ENCODE data around the gene GPATCH1.
"Not testable (repeated sequence)": the region's sequence is repeated elsewhere in the genome, so short reads cannot be mapped to it uniquely, and the experiment has no call there.

GPATCH1 gene

GRCh38 chr19:33146209-33146608, 65.2 kb downstream of the GPATCH1 start:
- Mint-ChIP-seq H3K36me3 (ENCODE audit: low read depth) (no peaks in the 10 kb centered on the region), H3K9me3 (no peaks in the 10 kb centered on the region), H3K4me3 (no peak overlapping the region), H3K4me1 (ENCODE audit: low read depth) (peaks cover 19% of the 10 kb centered on the region), H3K27ac (no peak overlapping the region), H3K27me3 (peaks cover 6% of the 10 kb centered on the region)
- intact Hi-C loops (cut with micrococcal nuclease) = no loop called here

GRCh38 chr19:33147538-33147937, 66.6 kb downstream of the GPATCH1 start:
- H3K9me3 Mint-ChIP-seq = no peaks in the 10 kb centered on the region
- H3K4me1 Mint-ChIP-seq (ENCODE audit: low read depth) = peaks cover 20% of the 10 kb centered on the region
- H3K27me3 Mint-ChIP-seq = no peaks in the 10 kb centered on the region
- intact Hi-C loops (cut with micrococcal nuclease) = no loop called here
- no peaks in the 10 kb centered on the region for H3K36me3 Mint-ChIP-seq (ENCODE audit: low read depth)
- H3K27ac Mint-ChIP-seq = no peak overlapping the region
- no peak overlapping the region for H3K4me3 Mint-ChIP-seq

GRCh38 chr19:33150852-33151518, 70.0 kb downstream of the GPATCH1 start:
- intact Hi-C loops (cut with micrococcal nuclease) = no loop called here
- Mint-ChIP-seq H3K36me3 (ENCODE audit: low read depth) (no peaks in the 10 kb centered on the region), H3K27ac (no peak overlapping the region), H3K4me3 (no peak overlapping the region), H3K4me1 (ENCODE audit: low read depth) (peaks cover 15% of the 10 kb centered on the region), H3K27me3 (no peaks in the 10 kb centered on the region), H3K9me3 (no peaks in the 10 kb centered on the region)

GRCh38 chr19:33152176-33152575, 71.2 kb downstream of the GPATCH1 start:
- intact Hi-C loops (cut with micrococcal nuclease) = no loop called here
- peaks cover 8% of the 10 kb centered on the region for H3K4me1 Mint-ChIP-seq (ENCODE audit: low read depth)
- no peaks in the 10 kb centered on the region for H3K27me3 Mint-ChIP-seq
- H3K9me3 Mint-ChIP-seq = no peaks in the 10 kb centered on the region
- H3K27ac Mint-ChIP-seq = no peak overlapping the region
- H3K36me3 Mint-ChIP-seq (ENCODE audit: low read depth) = no peaks in the 10 kb centered on the region
- H3K4me3 Mint-ChIP-seq = no peak overlapping the region

GRCh38 chr19:33152625-33153024, 71.6 kb downstream of the GPATCH1 start:
- H3K36me3 Mint-ChIP-seq (ENCODE audit: low read depth); H3K27ac Mint-ChIP-seq; intact Hi-C loops (cut with micrococcal nuclease); H3K27me3 Mint-ChIP-seq; H3K4me3 Mint-ChIP-seq; H3K4me1 Mint-ChIP-seq (ENCODE audit: low read depth); H3K9me3 Mint-ChIP-seq: not testable (repeated sequence)

- H3K9me3 Mint-ChIP-seq; H3K27ac Mint-ChIP-seq; intact Hi-C loops (cut with micrococcal nuclease); H3K36me3 Mint-ChIP-seq (ENCODE audit: low read depth); H3K27me3 Mint-ChIP-seq; H3K4me3 Mint-ChIP-seq: not testable (repeated sequence)
- H3K4me1 Mint-ChIP-seq (ENCODE audit: low read depth) = peaks cover 16% of the 10 kb centered on the region
These were observed 73.3 kb downstream of the GPATCH1 start for GRCh38 chr19:33154313-33154712.

- no peak overlapping the region for H3K27ac Mint-ChIP-seq
- peaks cover 27% of the 10 kb centered on the region for H3K4me1 Mint-ChIP-seq (ENCODE audit: low read depth)
- no peaks in the 10 kb centered on the region for H3K27me3 Mint-ChIP-seq
- intact Hi-C loops (cut with micrococcal nuclease) = no loop called here
- H3K36me3 Mint-ChIP-seq (ENCODE audit: low read depth) = no peaks in the 10 kb centered on the region
- H3K9me3 Mint-ChIP-seq = no peaks in the 10 kb centered on the region
- no peak overlapping the region for H3K4me3 Mint-ChIP-seq
These were observed 75.4 kb downstream of the GPATCH1 start for GRCh38 chr19:33156334-33156733.

GRCh38 chr19:33157906-33158305, 76.9 kb downstream of the GPATCH1 start:
- no peaks in the 10 kb centered on the region for H3K27me3 Mint-ChIP-seq
- no peak overlapping the region for H3K4me3 Mint-ChIP-seq
- no peaks in the 10 kb centered on the region for H3K36me3 Mint-ChIP-seq (ENCODE audit: low read depth)
- intact Hi-C loops (cut with micrococcal nuclease) = no loop called here
- H3K27ac Mint-ChIP-seq = no peak overlapping the region
- peaks cover 31% of the 10 kb centered on the region for H3K4me1 Mint-ChIP-seq (ENCODE audit: low read depth)
- no peaks in the 10 kb centered on the region for H3K9me3 Mint-ChIP-seq

GRCh38 chr19:33158365-33158764, 77.4 kb downstream of the GPATCH1 start:
- no peaks in the 10 kb centered on the region for H3K27me3 Mint-ChIP-seq
- no peak overlapping the region for H3K4me3 Mint-ChIP-seq
- no peak overlapping the region for H3K27ac Mint-ChIP-seq
- intact Hi-C loops (cut with micrococcal nuclease) = no loop called here
- no peaks in the 10 kb centered on the region for H3K9me3 Mint-ChIP-seq
- H3K36me3 Mint-ChIP-seq (ENCODE audit: low read depth) = no peaks in the 10 kb centered on the region
- H3K4me1 Mint-ChIP-seq (ENCODE audit: low read depth) = peaks cover 31% of the 10 kb centered on the region

- Mint-ChIP-seq H3K36me3 (ENCODE audit: low read depth) (no peaks in the 10 kb centered on the region), H3K27me3 (no peaks in the 10 kb centered on the region), H3K9me3 (no peaks in the 10 kb centered on the region), H3K4me3 (no peak overlapping the region), H3K27ac (no peak overlapping the region), H3K4me1 (ENCODE audit: low read depth) (peaks cover 31% of the 10 kb centered on the region)
- intact Hi-C loops (cut with micrococcal nuclease) = no loop called here
These were observed 78.2 kb downstream of the GPATCH1 start for GRCh38 chr19:33159149-33159548.

GRCh38 chr19:33159893-33160292, 78.9 kb downstream of the GPATCH1 start:
- H3K27me3 Mint-ChIP-seq = no peaks in the 10 kb centered on the region
- H3K4me1 Mint-ChIP-seq (ENCODE audit: low read depth) = peaks cover 31% of the 10 kb centered on the region
- intact Hi-C loops (cut with micrococcal nuclease) = no loop called here
- H3K9me3 Mint-ChIP-seq = no peaks in the 10 kb centered on the region
- no peak overlapping the region for H3K27ac Mint-ChIP-seq
- H3K36me3 Mint-ChIP-seq (ENCODE audit: low read depth) = no peaks in the 10 kb centered on the region
- no peak overlapping the region for H3K4me3 Mint-ChIP-seq

- H3K9me3 Mint-ChIP-seq = no peaks in the 10 kb centered on the region
- H3K27ac Mint-ChIP-seq = no peak overlapping the region
- no peaks in the 10 kb centered on the region for H3K36me3 Mint-ChIP-seq (ENCODE audit: low read depth)
- intact Hi-C loops (cut with micrococcal nuclease) = no loop called here
- peaks cover 31% of the 10 kb centered on the region for H3K4me1 Mint-ChIP-seq (ENCODE audit: low read depth)
- no peak overlapping the region for H3K4me3 Mint-ChIP-seq
- no peaks in the 10 kb centered on the region for H3K27me3 Mint-ChIP-seq
These were observed 80.2 kb downstream of the GPATCH1 start for GRCh38 chr19:33161201-33161600.

GRCh38 chr19:33163481-33163880, 82.5 kb downstream of the GPATCH1 start:
- intact Hi-C loops (cut with micrococcal nuclease) = no loop called here
- peaks cover 7% of the 10 kb centered on the region for H3K36me3 Mint-ChIP-seq (ENCODE audit: low read depth)
- H3K27me3 Mint-ChIP-seq = no peaks in the 10 kb centered on the region
- H3K9me3 Mint-ChIP-seq = peaks cover 14% of the 10 kb centered on the region
- H3K4me1 Mint-ChIP-seq (ENCODE audit: low read depth) = peaks cover 24% of the 10 kb centered on the region
- H3K4me3 Mint-ChIP-seq = no peak overlapping the region
- H3K27ac Mint-ChIP-seq = no peak overlapping the region

GRCh38 chr19:33166037-33166436, 85.1 kb downstream of the GPATCH1 start:
- H3K4me3 Mint-ChIP-seq; H3K27ac Mint-ChIP-seq; H3K27me3 Mint-ChIP-seq; intact Hi-C loops (cut with micrococcal nuclease); H3K36me3 Mint-ChIP-seq (ENCODE audit: low read depth): not testable (repeated sequence)
- Mint-ChIP-seq H3K4me1 (ENCODE audit: low read depth) (peaks cover 11% of the 10 kb centered on the region), H3K9me3 (peaks cover 20% of the 10 kb centered on the region)

GRCh38 chr19:33167438-33167837, 86.5 kb downstream of the GPATCH1 start:
- Mint-ChIP-seq H3K4me3 (no peak overlapping the region), H3K27me3 (no peaks in the 10 kb centered on the region), H3K27ac (no peak overlapping the region), H3K36me3 (ENCODE audit: low read depth) (peaks cover 7% of the 10 kb centered on the region), H3K4me1 (ENCODE audit: low read depth) (peaks cover 3% of the 10 kb centered on the region), H3K9me3 (peaks cover 20% of the 10 kb centered on the region)
- intact Hi-C loops (cut with micrococcal nuclease) = no loop called here
